ENCODE results near the gene EIF4EBP3.
"Not testable (repeated sequence)": the region's sequence is repeated elsewhere in the genome, so short reads cannot be mapped to it uniquely, and the experiment has no call there.

Gene EIF4EBP3

DNA sequence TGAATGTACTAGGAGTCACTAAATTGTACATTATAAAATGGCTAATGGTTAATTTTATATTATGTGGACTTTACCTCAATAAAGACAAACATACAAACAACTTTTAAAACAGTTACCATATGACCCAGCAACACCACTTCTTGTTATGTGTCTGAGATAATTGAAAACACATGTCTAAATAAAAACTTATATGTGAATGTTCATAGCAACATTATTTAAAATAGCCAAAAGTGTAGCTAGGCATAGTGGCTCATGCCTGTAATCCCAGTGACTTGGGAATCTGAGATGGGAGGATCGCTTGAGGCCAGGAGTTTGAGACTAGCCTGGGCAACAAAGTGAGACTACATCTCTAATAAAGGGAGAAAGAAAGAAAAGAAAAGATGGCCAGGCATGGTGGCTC lies 40.0 kb downstream of the EIF4EBP3 start:
- no peak for DNase-seq (ENCODE audit: low spot score)
- in situ Hi-C loops (cut with MboI; ENCODE audit: low pct_unique_long_range_greater_than_20kb, low sequenced_read_pairs, unreplicated experiment) = no loop called here
- TF ChIP-seq, protein P1, sequence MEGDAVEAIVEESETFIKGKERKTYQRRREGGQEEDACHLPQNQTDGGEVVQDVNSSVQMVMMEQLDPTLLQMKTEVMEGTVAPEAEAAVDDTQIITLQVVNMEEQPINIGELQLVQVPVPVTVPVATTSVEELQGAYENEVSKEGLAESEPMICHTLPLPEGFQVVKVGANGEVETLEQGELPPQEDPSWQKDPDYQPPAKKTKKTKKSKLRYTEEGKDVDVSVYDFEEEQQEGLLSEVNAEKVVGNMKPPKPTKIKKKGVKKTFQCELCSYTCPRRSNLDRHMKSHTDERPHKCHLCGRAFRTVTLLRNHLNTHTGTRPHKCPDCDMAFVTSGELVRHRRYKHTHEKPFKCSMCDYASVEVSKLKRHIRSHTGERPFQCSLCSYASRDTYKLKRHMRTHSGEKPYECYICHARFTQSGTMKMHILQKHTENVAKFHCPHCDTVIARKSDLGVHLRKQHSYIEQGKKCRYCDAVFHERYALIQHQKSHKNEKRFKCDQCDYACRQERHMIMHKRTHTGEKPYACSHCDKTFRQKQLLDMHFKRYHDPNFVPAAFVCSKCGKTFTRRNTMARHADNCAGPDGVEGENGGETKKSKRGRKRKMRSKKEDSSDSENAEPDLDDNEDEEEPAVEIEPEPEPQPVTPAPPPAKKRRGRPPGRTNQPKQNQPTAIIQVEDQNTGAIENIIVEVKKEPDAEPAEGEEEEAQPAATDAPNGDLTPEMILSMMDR (IDR thresholded peaks at IDR 0.05; ENCODE audit: extremely low read depth, insufficient read depth, missing control alignments) = no peak

DNA sequence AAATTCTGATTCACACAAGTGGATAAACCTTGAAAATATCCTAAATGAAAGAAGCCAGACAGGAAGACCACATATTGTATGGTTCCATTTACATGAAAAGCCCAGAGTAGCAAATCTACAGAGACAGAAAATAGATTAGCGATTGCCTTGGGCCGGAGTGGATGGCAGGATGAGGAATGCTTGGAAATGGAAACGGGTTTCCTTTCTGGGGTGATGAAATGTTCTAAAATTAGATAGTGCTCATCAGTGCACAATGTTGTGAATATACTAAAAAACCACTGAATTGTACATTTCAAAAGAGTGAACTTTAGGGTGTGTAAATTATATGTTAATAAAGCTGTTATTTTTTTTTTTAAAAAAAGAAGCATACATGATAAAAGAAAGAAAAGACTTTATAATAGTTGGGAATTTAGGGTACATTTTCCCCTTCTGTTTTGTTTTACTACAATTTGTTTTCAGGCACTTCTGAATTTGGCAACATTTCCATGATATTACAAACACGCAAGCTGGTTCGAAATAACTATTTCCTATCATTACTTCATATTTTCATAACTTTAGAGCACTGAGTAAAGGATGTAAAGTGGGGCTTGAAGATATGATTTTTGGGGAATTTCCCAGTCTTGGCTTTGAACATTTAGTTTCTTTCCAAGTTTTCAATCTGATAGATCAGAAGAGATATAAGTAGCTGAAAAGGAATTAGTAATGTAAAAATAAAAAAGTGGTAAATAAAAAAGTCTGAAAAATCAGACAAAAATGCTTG lies 41.0 kb downstream of the EIF4EBP3 start:
- TF ChIP-seq, protein P1 (IDR thresholded peaks at IDR 0.05; ENCODE audit: extremely low read depth, insufficient read depth, missing control alignments) = no peak
- in situ Hi-C loops (cut with MboI; ENCODE audit: low pct_unique_long_range_greater_than_20kb, low sequenced_read_pairs, unreplicated experiment) = no loop called here
- DNase-seq (ENCODE audit: low spot score) = no peak

DNA sequence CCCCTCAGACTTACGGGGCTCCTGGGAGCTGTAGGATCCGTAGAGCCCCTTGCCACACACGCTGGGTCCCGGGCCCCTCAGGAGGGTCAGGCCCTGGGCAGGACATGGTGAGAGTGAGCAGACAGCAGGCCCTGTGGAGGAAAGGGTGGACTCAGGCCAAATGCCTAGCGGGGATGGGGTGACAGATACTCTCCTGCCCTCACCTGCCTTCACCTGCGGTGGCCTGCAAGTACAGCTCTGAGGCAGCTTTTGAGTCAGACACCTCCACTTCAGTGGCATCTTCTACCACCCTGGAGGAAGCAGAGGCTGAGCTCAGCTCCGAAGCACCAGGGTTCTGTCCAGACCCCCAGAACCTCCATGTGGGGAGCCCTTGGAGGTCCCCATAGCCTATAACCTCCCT lies 43.4 kb downstream of the EIF4EBP3 start:
- TF ChIP-seq, protein P1 (IDR thresholded peaks at IDR 0.05; ENCODE audit: extremely low read depth, insufficient read depth, missing control alignments) = no peak
- DNase-seq (ENCODE audit: low spot score) = no peak
- in situ Hi-C loops (cut with MboI; ENCODE audit: low pct_unique_long_range_greater_than_20kb, low sequenced_read_pairs, unreplicated experiment) = no loop called here

GRCh38 chr5:140591747-140592372 lies 44.4 kb downstream of the EIF4EBP3 start:
- in situ Hi-C loops (cut with MboI; ENCODE audit: low pct_unique_long_range_greater_than_20kb, low sequenced_read_pairs, unreplicated experiment) = no loop called here
- DNase-seq (ENCODE audit: low spot score) = no peak
- TF ChIP-seq, protein P1 (IDR thresholded peaks at IDR 0.05; ENCODE audit: extremely low read depth, insufficient read depth, missing control alignments) = no peak

DNA sequence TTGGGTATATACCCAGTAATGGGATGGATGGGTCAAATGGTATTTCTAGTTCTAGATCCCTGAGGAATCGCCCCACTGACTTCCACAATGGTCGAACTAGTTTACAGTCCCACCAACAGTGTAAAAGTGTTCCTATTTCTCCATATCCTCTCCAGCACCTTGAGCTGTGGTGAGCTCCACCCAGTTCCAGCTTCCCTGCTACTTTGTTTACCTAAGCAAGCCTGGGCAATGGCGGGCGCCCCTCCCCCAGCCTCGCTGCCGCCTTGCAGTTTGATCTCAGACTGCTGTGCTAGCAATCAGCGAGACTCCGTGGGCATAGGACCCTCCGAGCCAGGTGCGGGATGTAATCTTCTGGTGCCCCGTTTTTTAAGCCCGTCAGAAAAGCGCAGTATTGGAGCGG lies 45.6 kb downstream of the EIF4EBP3 start:
- in situ Hi-C loops (cut with MboI; ENCODE audit: low pct_unique_long_range_greater_than_20kb, low sequenced_read_pairs, unreplicated experiment); DNase-seq (ENCODE audit: low spot score): not testable (repeated sequence)

DNA sequence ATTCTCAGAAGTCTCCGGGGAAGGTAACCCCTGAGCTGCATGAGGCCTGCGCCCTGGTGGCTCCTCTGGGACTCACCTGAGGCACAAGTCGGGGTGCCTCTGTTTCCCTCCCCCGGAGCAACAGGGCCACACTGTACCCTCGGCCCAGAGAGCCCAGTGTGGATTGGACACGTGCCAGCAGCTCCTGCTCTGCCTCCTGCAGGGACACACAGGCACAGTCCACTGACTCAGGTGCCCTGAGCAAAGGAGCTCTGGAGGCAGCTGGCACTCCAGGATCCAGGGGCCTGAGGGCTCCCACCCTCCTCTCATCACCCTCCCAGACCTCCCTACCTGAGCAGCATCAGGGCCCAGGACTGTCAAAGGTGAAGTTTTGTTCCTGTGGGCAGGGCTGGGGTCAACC lies 46.7 kb downstream of the EIF4EBP3 start:
- in situ Hi-C loops (cut with MboI; ENCODE audit: low pct_unique_long_range_greater_than_20kb, low sequenced_read_pairs, unreplicated experiment) = no loop called here
- TF ChIP-seq, protein P1 (IDR thresholded peaks at IDR 0.05; ENCODE audit: extremely low read depth, insufficient read depth, missing control alignments) = no peak
- DNase-seq (ENCODE audit: low spot score) = no peak

GRCh38 chr5:140595538-140596300 lies 48.3 kb downstream of the EIF4EBP3 start:
- in situ Hi-C loops (cut with MboI; ENCODE audit: low pct_unique_long_range_greater_than_20kb, low sequenced_read_pairs, unreplicated experiment) = no loop called here
- no peak for DNase-seq (ENCODE audit: low spot score)
- TF ChIP-seq, protein P1 (IDR thresholded peaks at IDR 0.05; ENCODE audit: extremely low read depth, insufficient read depth, missing control alignments) = no peak
